HL-60/S4 treated with phorbol 12-myristate 13-acetate at 8.2 ng/mL for 4 days and 3 days (cell line): ENCODE results near the gene C3orf20.
"Not testable (repeated sequence)": the region's sequence is repeated elsewhere in the genome, so short reads cannot be mapped to it uniquely, and the experiment has no call there.

Experiments
- in situ Hi-C: fragments of 300-500 bp; cut with MboI; formaldehyde crosslinking; loops from 2 replicates; pipeline ENCODE4 v1.15.0; 2022; ENCODE audit warnings: low sequenced_read_pairs

The C3orf20 gene

GRCh38 chr3:14750650-14751049, 75.7 kb downstream of the C3orf20 start:
- in situ Hi-C loops: no loop called here

- in situ Hi-C loops: not testable (repeated sequence)
These were observed 78.0 kb downstream of the C3orf20 start for GRCh38 chr3:14752979-14753378.

- in situ Hi-C loops: no loop called here
These were observed 82.3 kb downstream of the C3orf20 start for GRCh38 chr3:14757153-14757700.

- in situ Hi-C loops: no loop called here
These were observed 83.4 kb downstream of the C3orf20 start for GRCh38 chr3:14758297-14758696.

GRCh38 chr3:14758959-14759358, 84.0 kb downstream of the C3orf20 start:
- in situ Hi-C loops: no loop called here

GRCh38 chr3:14760185-14760584, 85.2 kb downstream of the C3orf20 start:
- in situ Hi-C loops: no loop called here

- in situ Hi-C loops: no loop called here
These were observed 86.3 kb downstream of the C3orf20 start for GRCh38 chr3:14761121-14761672.

- in situ Hi-C loops: no loop called here
These were observed 86.9 kb downstream of the C3orf20 start for GRCh38 chr3:14761866-14762265.

GRCh38 chr3:14762701-14763100, 87.8 kb downstream of the C3orf20 start:
- in situ Hi-C loops: no loop called here

GRCh38 chr3:14764331-14765059, 89.6 kb downstream of the C3orf20 start:
- in situ Hi-C loops: no loop called here

- in situ Hi-C loops: no loop called here
These were observed 90.1 kb downstream of the C3orf20 start for GRCh38 chr3:14765060-14765400.

- in situ Hi-C loops: no loop called here
These were observed 90.9 kb downstream of the C3orf20 start for GRCh38 chr3:14765576-14766427.

- in situ Hi-C loops: no loop called here
These were observed 91.7 kb downstream of the C3orf20 start for GRCh38 chr3:14766428-14767244.

GRCh38 chr3:14767245-14768051, 92.5 kb downstream of the C3orf20 start:
- in situ Hi-C loops: no loop called here

GRCh38 chr3:14768182-14768790, 93.3 kb downstream of the C3orf20 start:
- in situ Hi-C loops: no loop called here

- in situ Hi-C loops: no loop called here
These were observed 93.9 kb downstream of the C3orf20 start for GRCh38 chr3:14768881-14769280.

GRCh38 chr3:14769544-14770325, 94.8 kb downstream of the C3orf20 start:
- in situ Hi-C loops: no loop called here

- in situ Hi-C loops: no loop called here
These were observed 95.7 kb downstream of the C3orf20 start for GRCh38 chr3:14770591-14770990.
